Ishikawa (cell line): Measurements from ENCODE around the gene CNTNAP5.

ENCODE experiments used
- CREB1 ChIP-seq: IDR thresholded peaks from 2 replicates; pipeline ENCODE4 v1.6.1; 2012; ENCODE audit warnings: low read depth
- EP300 ChIP-seq: IDR thresholded peaks from 2 replicates; pipeline ENCODE4 v1.6.1; 2012; ENCODE audit warnings: borderline replicate concordance
- TAF1 ChIP-seq: IDR thresholded peaks from 2 replicates; pipeline ENCODE4 v1.6.1; 2012; ENCODE audit warnings: low read depth, mild to moderate bottlenecking
- TCF12 ChIP-seq: IDR thresholded peaks from 2 replicates; pipeline ENCODE4 v1.6.1; 2012; ENCODE audit warnings: low read depth
- TEAD4 ChIP-seq: IDR thresholded peaks from 2 replicates; pipeline ENCODE4 v1.6.1; 2012
- YY1 ChIP-seq: IDR thresholded peaks from 2 replicates; pipeline ENCODE4 v1.6.1; 2012; ENCODE audit warnings: low read depth
- TF ChIP-seq, protein P1 (sequence below): IDR thresholded peaks from 2 replicates; pipeline ENCODE4 v1.6.1; 2012; ENCODE audit warnings: low read depth, mild to moderate bottlenecking
- TF ChIP-seq, protein P2 (sequence below): IDR thresholded peaks from 2 replicates; pipeline ENCODE4 v1.6.1; 2012

DNA sequence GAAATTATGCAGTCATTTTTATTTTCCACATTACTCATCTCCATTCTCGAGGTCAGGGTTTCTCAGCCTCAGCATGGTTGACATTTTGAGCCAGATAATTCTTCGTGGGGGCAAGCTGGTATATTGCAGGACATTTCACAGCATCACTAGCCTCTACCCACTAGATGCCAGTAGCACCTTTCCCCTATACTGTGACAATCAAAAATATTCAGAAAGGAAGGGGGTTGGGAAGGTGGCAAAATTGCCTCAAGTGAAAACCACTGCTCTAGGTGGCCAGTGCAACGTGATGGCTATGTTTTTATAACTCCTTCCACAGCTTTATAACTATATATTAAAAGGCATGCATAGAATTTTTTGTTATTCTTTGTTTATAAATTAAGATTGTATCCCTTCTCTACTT, 294.5 kb downstream of the CNTNAP5 start:
- TF ChIP-seq, protein P1, sequence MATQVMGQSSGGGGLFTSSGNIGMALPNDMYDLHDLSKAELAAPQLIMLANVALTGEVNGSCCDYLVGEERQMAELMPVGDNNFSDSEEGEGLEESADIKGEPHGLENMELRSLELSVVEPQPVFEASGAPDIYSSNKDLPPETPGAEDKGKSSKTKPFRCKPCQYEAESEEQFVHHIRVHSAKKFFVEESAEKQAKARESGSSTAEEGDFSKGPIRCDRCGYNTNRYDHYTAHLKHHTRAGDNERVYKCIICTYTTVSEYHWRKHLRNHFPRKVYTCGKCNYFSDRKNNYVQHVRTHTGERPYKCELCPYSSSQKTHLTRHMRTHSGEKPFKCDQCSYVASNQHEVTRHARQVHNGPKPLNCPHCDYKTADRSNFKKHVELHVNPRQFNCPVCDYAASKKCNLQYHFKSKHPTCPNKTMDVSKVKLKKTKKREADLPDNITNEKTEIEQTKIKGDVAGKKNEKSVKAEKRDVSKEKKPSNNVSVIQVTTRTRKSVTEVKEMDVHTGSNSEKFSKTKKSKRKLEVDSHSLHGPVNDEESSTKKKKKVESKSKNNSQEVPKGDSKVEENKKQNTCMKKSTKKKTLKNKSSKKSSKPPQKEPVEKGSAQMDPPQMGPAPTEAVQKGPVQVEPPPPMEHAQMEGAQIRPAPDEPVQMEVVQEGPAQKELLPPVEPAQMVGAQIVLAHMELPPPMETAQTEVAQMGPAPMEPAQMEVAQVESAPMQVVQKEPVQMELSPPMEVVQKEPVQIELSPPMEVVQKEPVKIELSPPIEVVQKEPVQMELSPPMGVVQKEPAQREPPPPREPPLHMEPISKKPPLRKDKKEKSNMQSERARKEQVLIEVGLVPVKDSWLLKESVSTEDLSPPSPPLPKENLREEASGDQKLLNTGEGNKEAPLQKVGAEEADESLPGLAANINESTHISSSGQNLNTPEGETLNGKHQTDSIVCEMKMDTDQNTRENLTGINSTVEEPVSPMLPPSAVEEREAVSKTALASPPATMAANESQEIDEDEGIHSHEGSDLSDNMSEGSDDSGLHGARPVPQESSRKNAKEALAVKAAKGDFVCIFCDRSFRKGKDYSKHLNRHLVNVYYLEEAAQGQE = no peak
- TF ChIP-seq TAF1 (no peak), YY1 (no peak), TCF12 (no peak), EP300 (no peak), CREB1 (no peak), TEAD4 (no peak)
- TF ChIP-seq, protein P2, sequence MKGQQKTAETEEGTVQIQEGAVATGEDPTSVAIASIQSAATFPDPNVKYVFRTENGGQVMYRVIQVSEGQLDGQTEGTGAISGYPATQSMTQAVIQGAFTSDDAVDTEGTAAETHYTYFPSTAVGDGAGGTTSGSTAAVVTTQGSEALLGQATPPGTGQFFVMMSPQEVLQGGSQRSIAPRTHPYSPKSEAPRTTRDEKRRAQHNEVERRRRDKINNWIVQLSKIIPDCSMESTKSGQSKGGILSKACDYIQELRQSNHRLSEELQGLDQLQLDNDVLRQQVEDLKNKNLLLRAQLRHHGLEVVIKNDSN = no peak
